ENCODE data around the gene DTX2.
"Not testable (repeated sequence)": the region's sequence is repeated elsewhere in the genome, so short reads cannot be mapped to it uniquely, and the experiment has no call there.

DNA sequence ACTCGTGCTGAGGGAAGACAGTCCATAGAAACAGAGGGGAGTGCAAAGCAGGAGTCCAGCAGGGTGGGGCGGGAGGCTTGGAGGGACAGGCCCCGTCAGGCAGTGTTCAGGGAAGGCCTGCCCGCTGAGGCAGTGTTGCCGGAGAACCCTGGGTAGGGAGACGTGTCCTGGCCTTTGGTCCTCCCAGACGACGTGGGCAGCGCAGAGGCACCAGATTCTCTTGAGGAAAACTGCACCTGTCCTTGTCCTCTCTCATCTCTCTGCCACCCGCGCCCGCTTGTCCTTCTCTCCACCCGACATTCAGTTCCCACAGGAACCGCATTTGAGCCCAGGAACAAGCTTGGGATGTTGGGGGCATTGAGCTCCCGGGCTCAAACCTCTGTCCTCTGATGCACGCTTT, 34.2 kb downstream of the DTX2 start:
- TF ChIP-seq POLR2A (IDR thresholded peaks at IDR 0.05), result not testable (repeated sequence)
- TF ChIP-seq, protein P1, sequence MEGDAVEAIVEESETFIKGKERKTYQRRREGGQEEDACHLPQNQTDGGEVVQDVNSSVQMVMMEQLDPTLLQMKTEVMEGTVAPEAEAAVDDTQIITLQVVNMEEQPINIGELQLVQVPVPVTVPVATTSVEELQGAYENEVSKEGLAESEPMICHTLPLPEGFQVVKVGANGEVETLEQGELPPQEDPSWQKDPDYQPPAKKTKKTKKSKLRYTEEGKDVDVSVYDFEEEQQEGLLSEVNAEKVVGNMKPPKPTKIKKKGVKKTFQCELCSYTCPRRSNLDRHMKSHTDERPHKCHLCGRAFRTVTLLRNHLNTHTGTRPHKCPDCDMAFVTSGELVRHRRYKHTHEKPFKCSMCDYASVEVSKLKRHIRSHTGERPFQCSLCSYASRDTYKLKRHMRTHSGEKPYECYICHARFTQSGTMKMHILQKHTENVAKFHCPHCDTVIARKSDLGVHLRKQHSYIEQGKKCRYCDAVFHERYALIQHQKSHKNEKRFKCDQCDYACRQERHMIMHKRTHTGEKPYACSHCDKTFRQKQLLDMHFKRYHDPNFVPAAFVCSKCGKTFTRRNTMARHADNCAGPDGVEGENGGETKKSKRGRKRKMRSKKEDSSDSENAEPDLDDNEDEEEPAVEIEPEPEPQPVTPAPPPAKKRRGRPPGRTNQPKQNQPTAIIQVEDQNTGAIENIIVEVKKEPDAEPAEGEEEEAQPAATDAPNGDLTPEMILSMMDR (IDR thresholded peaks at IDR 0.05 in 4 of 5, conservative IDR thresholded peaks at IDR 0.05 in 1 of 5), result not testable (repeated sequence)
